ENCODE results near the gene SERAC1. TPM values are rescaled to one million over a fixed set of nuclear protein-coding genes. Genes with fewer than 3 reads are reported as not detected.
A peak's percentile ranks its signal among the peaks of the same experiment; 100 is the strongest.

Gene SERAC1
- total RNA-seq, 2 donors from 2014 or later: 2.4 to 3.2 TPM

GRCh38 chr6:158142789-158143188, 25.3 kb downstream of the SERAC1 start:
- no peak overlapping the region for H3K4me3 Mint-ChIP-seq
- ATAC-seq (no peak), DNase-seq (no peak)
- H3K4me1 Mint-ChIP-seq: no peaks in the 10 kb centered on the region
- no peaks in the 10 kb centered on the region for H3K9me3 ChIP-seq (ENCODE audit: control insufficient read depth, low read length, poor library complexity, severe bottlenecking)
- no peaks in the 10 kb centered on the region for H3K27me3 Mint-ChIP-seq
- H3K36me3 Mint-ChIP-seq (ENCODE audit: low read depth): peaks cover 6% of the 10 kb centered on the region
- peak overlapping the region; percentile 74 for H3K27ac Mint-ChIP-seq

GRCh38 chr6:158131926-158132325, 36.1 kb downstream of the SERAC1 start:
- H3K9me3 ChIP-seq (ENCODE audit: control insufficient read depth, low read length, poor library complexity, severe bottlenecking): no peaks in the 10 kb centered on the region
- DNase-seq (no peak), ATAC-seq (peak; percentile 54)
- Mint-ChIP-seq H3K27ac (no peak overlapping the region), H3K36me3 (ENCODE audit: low read depth) (no peaks in the 10 kb centered on the region), H3K4me3 (no peak overlapping the region), H3K4me1 (peaks cover 5% of the 10 kb centered on the region), H3K27me3 (no peaks in the 10 kb centered on the region)

GRCh38 chr6:158125271-158125670, 42.8 kb downstream of the SERAC1 start:
- no peak for DNase-seq
- Mint-ChIP-seq H3K4me3 (no peak overlapping the region), H3K4me1 (no peaks in the 10 kb centered on the region), H3K27me3 (no peaks in the 10 kb centered on the region), H3K27ac (no peak overlapping the region), H3K36me3 (ENCODE audit: low read depth) (peaks cover 10% of the 10 kb centered on the region)
- no peaks in the 10 kb centered on the region for H3K9me3 ChIP-seq (ENCODE audit: control insufficient read depth, low read length, poor library complexity, severe bottlenecking)
- no peak for ATAC-seq

- H3K9me3 ChIP-seq (ENCODE audit: control insufficient read depth, low read length, poor library complexity, severe bottlenecking): no peaks in the 10 kb centered on the region
- ATAC-seq (no peak), DNase-seq (no peak)
- H3K4me3 Mint-ChIP-seq: no peak overlapping the region
- H3K36me3 Mint-ChIP-seq (ENCODE audit: low read depth): peaks cover 10% of the 10 kb centered on the region
- no peaks in the 10 kb centered on the region for H3K4me1 Mint-ChIP-seq
- no peak overlapping the region for H3K27ac Mint-ChIP-seq
- no peaks in the 10 kb centered on the region for H3K27me3 Mint-ChIP-seq
Measured at GRCh38 chr6:158124288-158124687, 43.8 kb downstream of the SERAC1 start.

- H3K36me3 Mint-ChIP-seq (ENCODE audit: low read depth): peaks cover 10% of the 10 kb centered on the region
- H3K4me1 Mint-ChIP-seq: no peaks in the 10 kb centered on the region
Measured at GRCh38 chr6:158122048-158122447, 46.0 kb downstream of the SERAC1 start.

GRCh38 chr6:158121335-158121734, 46.7 kb downstream of the SERAC1 start:
- H3K4me3 Mint-ChIP-seq: no peak overlapping the region
- ATAC-seq (no peak), DNase-seq (no peak)
- H3K9me3 ChIP-seq (ENCODE audit: control insufficient read depth, low read length, poor library complexity, severe bottlenecking): no peaks in the 10 kb centered on the region
- H3K27ac Mint-ChIP-seq: no peak overlapping the region
- H3K4me1 Mint-ChIP-seq: no peaks in the 10 kb centered on the region
- no peaks in the 10 kb centered on the region for H3K27me3 Mint-ChIP-seq
- peaks cover 10% of the 10 kb centered on the region for H3K36me3 Mint-ChIP-seq (ENCODE audit: low read depth)

More at GRCh38 chr6:158122048-158122447, 46.0 kb downstream of the SERAC1 start:
- Mint-ChIP-seq H3K27ac (no peak overlapping the region), H3K27me3 (no peaks in the 10 kb centered on the region), H3K4me3 (no peak overlapping the region)
- no peaks in the 10 kb centered on the region for H3K9me3 ChIP-seq (ENCODE audit: control insufficient read depth, low read length, poor library complexity, severe bottlenecking)
- ATAC-seq (no peak), DNase-seq (no peak)

GRCh38 chr6:158118886-158119285, 49.2 kb downstream of the SERAC1 start:
- Mint-ChIP-seq H3K4me1 (peaks cover 2% of the 10 kb centered on the region), H3K36me3 (ENCODE audit: low read depth) (peaks cover 8% of the 10 kb centered on the region), H3K27ac (no peak overlapping the region), H3K4me3 (no peak overlapping the region), H3K27me3 (no peaks in the 10 kb centered on the region)
- DNase-seq: no peak
- no peaks in the 10 kb centered on the region for H3K9me3 ChIP-seq (ENCODE audit: control insufficient read depth, low read length, poor library complexity, severe bottlenecking)
- no peak for ATAC-seq

GRCh38 chr6:158115508-158115907, 52.6 kb downstream of the SERAC1 start:
- H3K4me1 Mint-ChIP-seq: peaks cover 2% of the 10 kb centered on the region
- no peaks in the 10 kb centered on the region for H3K27me3 Mint-ChIP-seq
- H3K9me3 ChIP-seq (ENCODE audit: control insufficient read depth, low read length, poor library complexity, severe bottlenecking): no peaks in the 10 kb centered on the region
- DNase-seq (no peak), ATAC-seq (no peak)
- no peak overlapping the region for H3K4me3 Mint-ChIP-seq
- H3K27ac Mint-ChIP-seq: no peak overlapping the region
- no peaks in the 10 kb centered on the region for H3K36me3 Mint-ChIP-seq (ENCODE audit: low read depth)

GRCh38 chr6:158115102-158115501, 53.0 kb downstream of the SERAC1 start:
- no peaks in the 10 kb centered on the region for H3K27me3 Mint-ChIP-seq
- H3K4me1 Mint-ChIP-seq: peaks cover 2% of the 10 kb centered on the region
- no peak for ATAC-seq
- no peaks in the 10 kb centered on the region for H3K36me3 Mint-ChIP-seq (ENCODE audit: low read depth)
- no peak overlapping the region for H3K4me3 Mint-ChIP-seq
- H3K27ac Mint-ChIP-seq: no peak overlapping the region
- no peaks in the 10 kb centered on the region for H3K9me3 ChIP-seq (ENCODE audit: control insufficient read depth, low read length, poor library complexity, severe bottlenecking)
- DNase-seq: no peak

- ATAC-seq (no peak), DNase-seq (no peak)
- Mint-ChIP-seq H3K4me3 (no peak overlapping the region), H3K36me3 (ENCODE audit: low read depth) (peaks cover 4% of the 10 kb centered on the region), H3K27ac (no peak overlapping the region), H3K4me1 (peaks cover 2% of the 10 kb centered on the region), H3K27me3 (no peaks in the 10 kb centered on the region)
- H3K9me3 ChIP-seq (ENCODE audit: control insufficient read depth, low read length, poor library complexity, severe bottlenecking): no peaks in the 10 kb centered on the region
Measured at GRCh38 chr6:158113802-158114201, 54.3 kb downstream of the SERAC1 start.

GRCh38 chr6:158111987-158112386, 56.1 kb downstream of the SERAC1 start:
- peaks cover 2% of the 10 kb centered on the region for H3K4me1 Mint-ChIP-seq
- no peak overlapping the region for H3K4me3 Mint-ChIP-seq
- no peaks in the 10 kb centered on the region for H3K27me3 Mint-ChIP-seq
- no peak overlapping the region for H3K27ac Mint-ChIP-seq
- ATAC-seq (no peak), DNase-seq (no peak)
- no peaks in the 10 kb centered on the region for H3K9me3 ChIP-seq (ENCODE audit: control insufficient read depth, low read length, poor library complexity, severe bottlenecking)
- peaks cover 4% of the 10 kb centered on the region for H3K36me3 Mint-ChIP-seq (ENCODE audit: low read depth)

- peaks cover 4% of the 10 kb centered on the region for H3K36me3 Mint-ChIP-seq (ENCODE audit: low read depth)
- H3K4me3 Mint-ChIP-seq: no peak overlapping the region
- no peaks in the 10 kb centered on the region for H3K27me3 Mint-ChIP-seq
- no peak for DNase-seq
- H3K4me1 Mint-ChIP-seq: peaks cover 2% of the 10 kb centered on the region
- no peak overlapping the region for H3K27ac Mint-ChIP-seq
- no peak for ATAC-seq
- H3K9me3 ChIP-seq (ENCODE audit: control insufficient read depth, low read length, poor library complexity, severe bottlenecking): no peaks in the 10 kb centered on the region
Measured at GRCh38 chr6:158110986-158111385, 57.1 kb downstream of the SERAC1 start.

GRCh38 chr6:158109748-158110147, 58.3 kb downstream of the SERAC1 start:
- Mint-ChIP-seq H3K4me1 (peaks cover 2% of the 10 kb centered on the region), H3K36me3 (ENCODE audit: low read depth) (peaks cover 6% of the 10 kb centered on the region), H3K27me3 (no peaks in the 10 kb centered on the region), H3K27ac (no peak overlapping the region), H3K4me3 (no peak overlapping the region)
- ATAC-seq: no peak
- DNase-seq: no peak
- no peaks in the 10 kb centered on the region for H3K9me3 ChIP-seq (ENCODE audit: control insufficient read depth, low read length, poor library complexity, severe bottlenecking)

GRCh38 chr6:158104696-158105095, 63.4 kb downstream of the SERAC1 start:
- ATAC-seq (no peak), DNase-seq (no peak)
- Mint-ChIP-seq H3K27me3 (no peaks in the 10 kb centered on the region), H3K4me3 (no peak overlapping the region), H3K36me3 (ENCODE audit: low read depth) (peaks cover 6% of the 10 kb centered on the region), H3K4me1 (peaks cover 2% of the 10 kb centered on the region), H3K27ac (peak overlapping the region; percentile 11)
- no peaks in the 10 kb centered on the region for H3K9me3 ChIP-seq (ENCODE audit: control insufficient read depth, low read length, poor library complexity, severe bottlenecking)
